ENCODE results near the gene CRYBA2. TPM values are rescaled to one million over a fixed set of nuclear protein-coding genes. Genes with fewer than 3 reads are reported as not detected.

The CRYBA2 gene
- total RNA-seq, 1 donor from 2014 or later = 0.49 TPM

DNA sequence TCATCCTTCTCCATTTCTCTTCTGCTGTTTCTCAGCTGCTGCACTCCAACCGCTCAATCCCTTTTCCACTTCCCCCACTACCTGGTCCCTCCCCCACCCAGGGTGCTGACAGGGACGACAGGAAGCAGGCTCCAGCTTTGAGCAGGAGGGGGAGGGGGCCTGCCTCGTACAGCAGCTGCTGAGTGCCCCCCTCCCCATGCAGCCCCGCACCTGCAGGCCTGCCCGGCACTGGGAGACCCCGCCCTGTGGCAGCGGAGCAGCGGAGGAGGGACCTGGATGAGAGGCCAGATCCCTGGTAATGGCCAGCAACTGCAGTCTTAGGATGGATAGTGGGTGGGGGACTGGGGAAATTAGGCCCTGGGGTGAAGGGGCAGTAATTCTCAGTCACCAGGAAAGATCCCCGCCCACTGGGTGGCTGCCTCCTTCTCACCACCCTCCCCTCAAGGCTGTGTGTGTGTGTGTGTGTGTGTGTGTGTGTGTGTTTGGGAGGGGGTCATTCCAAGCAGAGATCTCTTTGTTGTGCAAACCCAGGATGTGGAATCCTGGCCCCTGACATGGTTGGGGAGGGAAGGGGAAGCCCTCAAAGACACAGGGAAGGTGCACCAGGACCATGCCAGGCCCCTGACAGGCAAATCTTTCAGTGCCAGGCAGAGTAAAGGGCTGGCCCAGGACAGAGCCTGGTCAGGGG, 6.8 kb upstream of the CRYBA2 start:
- H3K4me3 Mint-ChIP-seq (ENCODE audit: unreplicated experiment) = peak overlapping the region; percentile 12

DNA sequence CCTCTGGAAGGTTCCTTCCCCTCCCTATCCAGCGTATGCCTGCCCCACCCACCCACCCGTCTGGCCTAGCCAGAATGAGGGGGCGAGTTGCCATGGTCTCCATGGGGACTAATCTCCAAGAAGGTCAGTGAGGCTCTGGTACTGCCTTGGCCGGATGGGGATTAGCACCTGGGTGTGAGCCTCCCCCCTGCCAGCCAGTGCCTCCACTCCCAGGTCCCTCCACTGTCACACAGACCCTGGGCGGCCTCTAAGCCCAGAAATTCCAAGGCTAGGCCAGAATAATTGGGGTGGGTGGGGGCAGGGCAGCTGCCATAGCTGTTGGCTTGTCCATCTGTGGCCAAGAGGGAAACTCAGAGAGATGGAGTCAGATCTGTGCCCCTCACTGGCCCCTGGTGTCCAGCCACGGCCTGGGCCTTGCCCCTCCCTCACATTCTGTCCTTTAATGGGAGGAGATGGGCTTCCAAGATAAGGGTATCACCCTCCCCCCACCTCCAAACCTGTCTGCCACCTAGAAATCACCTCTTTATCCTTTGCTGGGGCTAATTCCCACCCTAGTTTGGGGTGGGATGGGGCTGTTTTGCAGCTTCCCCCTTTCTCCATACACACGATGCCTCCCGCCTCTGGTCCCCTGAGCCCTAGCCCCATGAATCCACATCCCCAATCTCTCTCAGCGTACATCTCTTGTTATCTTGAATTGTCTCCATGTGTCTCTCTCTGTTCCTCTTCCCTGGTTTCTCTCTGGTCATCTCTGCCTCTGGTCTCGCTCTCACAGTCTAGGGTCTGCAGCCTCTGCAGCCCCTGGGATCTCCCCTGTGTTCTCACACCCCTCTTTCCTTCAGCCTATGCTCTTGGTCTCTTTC, 6.0 kb upstream of the CRYBA2 start:
- TF ChIP-seq, protein P1, sequence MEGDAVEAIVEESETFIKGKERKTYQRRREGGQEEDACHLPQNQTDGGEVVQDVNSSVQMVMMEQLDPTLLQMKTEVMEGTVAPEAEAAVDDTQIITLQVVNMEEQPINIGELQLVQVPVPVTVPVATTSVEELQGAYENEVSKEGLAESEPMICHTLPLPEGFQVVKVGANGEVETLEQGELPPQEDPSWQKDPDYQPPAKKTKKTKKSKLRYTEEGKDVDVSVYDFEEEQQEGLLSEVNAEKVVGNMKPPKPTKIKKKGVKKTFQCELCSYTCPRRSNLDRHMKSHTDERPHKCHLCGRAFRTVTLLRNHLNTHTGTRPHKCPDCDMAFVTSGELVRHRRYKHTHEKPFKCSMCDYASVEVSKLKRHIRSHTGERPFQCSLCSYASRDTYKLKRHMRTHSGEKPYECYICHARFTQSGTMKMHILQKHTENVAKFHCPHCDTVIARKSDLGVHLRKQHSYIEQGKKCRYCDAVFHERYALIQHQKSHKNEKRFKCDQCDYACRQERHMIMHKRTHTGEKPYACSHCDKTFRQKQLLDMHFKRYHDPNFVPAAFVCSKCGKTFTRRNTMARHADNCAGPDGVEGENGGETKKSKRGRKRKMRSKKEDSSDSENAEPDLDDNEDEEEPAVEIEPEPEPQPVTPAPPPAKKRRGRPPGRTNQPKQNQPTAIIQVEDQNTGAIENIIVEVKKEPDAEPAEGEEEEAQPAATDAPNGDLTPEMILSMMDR (IDR thresholded peaks at IDR 0.05; ENCODE audit: partially characterized antibody, unreplicated experiment) = no peak
- DNase-seq = no peak
- Mint-ChIP-seq H3K36me3 (ENCODE audit: unreplicated experiment) (no peaks in the 10 kb centered on the region), H3K4me1 (ENCODE audit: low read depth, unreplicated experiment) (peaks cover 7% of the 10 kb centered on the region), H3K27me3 (ENCODE audit: unreplicated experiment) (peaks cover 18% of the 10 kb centered on the region), H3K4me3 (ENCODE audit: unreplicated experiment) (peak overlapping the region; percentile 12), H3K27ac (ENCODE audit: unreplicated experiment) (peak overlapping the region; percentile 0), H3K9me3 (ENCODE audit: unreplicated experiment) (no peaks in the 10 kb centered on the region)

More for the DNA sequence above, 6.8 kb upstream of the CRYBA2 start:
- Mint-ChIP-seq H3K4me1 (ENCODE audit: low read depth, unreplicated experiment) (peaks cover 7% of the 10 kb centered on the region), H3K36me3 (ENCODE audit: unreplicated experiment) (no peaks in the 10 kb centered on the region), H3K27me3 (ENCODE audit: unreplicated experiment) (peaks cover 18% of the 10 kb centered on the region), H3K9me3 (ENCODE audit: unreplicated experiment) (no peaks in the 10 kb centered on the region), H3K27ac (ENCODE audit: unreplicated experiment) (peak overlapping the region; percentile 0)
- peak; percentile 54 for DNase-seq
- TF ChIP-seq, protein P1 (IDR thresholded peaks at IDR 0.05; ENCODE audit: partially characterized antibody, unreplicated experiment) = no peak

DNA sequence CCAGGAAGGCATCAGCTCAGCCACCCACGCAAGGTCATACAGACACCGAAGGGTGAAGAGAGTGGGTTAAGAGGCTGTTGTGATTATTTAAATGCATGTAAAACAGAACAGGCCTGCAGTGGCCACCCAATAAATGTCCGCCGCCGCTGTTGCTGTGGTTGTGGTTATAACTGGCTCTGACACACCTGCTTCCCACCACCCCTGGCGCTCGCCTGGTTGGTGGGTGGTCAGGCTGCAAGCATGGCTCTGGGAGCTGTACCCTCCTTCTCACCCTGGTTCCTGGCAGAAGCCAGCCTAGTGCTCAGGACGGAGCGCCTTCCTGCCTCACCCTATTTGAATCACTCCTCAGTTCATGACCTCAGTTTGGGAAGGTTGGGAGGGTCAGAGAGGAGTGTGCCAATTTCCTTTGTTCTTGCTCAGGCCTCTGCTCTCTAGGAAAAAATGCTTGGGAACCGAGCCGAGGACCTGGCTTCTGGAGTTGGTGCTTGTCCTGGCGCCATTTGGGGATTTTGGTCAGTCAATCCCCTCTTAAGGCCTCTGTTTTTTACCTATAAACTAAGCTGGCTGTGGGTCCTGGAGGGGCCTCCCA, 5.3 kb upstream of the CRYBA2 start:
- H3K27me3 Mint-ChIP-seq (ENCODE audit: unreplicated experiment) = peaks cover 16% of the 10 kb centered on the region
- H3K27ac Mint-ChIP-seq (ENCODE audit: unreplicated experiment) = no peak overlapping the region
- H3K4me1 Mint-ChIP-seq (ENCODE audit: low read depth, unreplicated experiment) = peaks cover 7% of the 10 kb centered on the region
- no peak overlapping the region for H3K4me3 Mint-ChIP-seq (ENCODE audit: unreplicated experiment)
- peaks cover 2% of the 10 kb centered on the region for H3K9me3 Mint-ChIP-seq (ENCODE audit: unreplicated experiment)
- TF ChIP-seq, protein P1 (IDR thresholded peaks at IDR 0.05; ENCODE audit: partially characterized antibody, unreplicated experiment) = no peak
- DNase-seq = no peak
- H3K36me3 Mint-ChIP-seq (ENCODE audit: unreplicated experiment) = no peaks in the 10 kb centered on the region

DNA sequence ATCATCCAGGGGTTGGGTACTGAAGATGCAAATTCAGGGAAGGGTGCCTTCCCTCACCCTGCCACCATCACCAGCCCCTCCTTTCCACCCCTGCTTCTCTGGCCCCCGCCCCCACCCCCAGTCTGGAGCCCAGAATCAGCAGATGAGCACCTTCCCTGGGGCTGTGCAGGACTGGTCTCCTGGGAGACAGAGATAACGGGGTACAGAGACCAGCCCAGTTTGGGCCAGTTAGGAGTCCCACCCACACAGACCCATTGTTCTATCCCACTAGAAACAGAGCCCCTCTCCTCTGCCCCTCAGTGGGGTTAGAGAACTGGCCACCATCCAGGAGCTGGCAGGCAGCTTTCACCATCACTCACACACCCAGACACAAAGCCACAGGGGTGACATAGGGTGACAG, 4.5 kb upstream of the CRYBA2 start:
- H3K27me3 Mint-ChIP-seq (ENCODE audit: unreplicated experiment) = peaks cover 16% of the 10 kb centered on the region
- peaks cover 2% of the 10 kb centered on the region for H3K9me3 Mint-ChIP-seq (ENCODE audit: unreplicated experiment)
- H3K36me3 Mint-ChIP-seq (ENCODE audit: unreplicated experiment) = no peaks in the 10 kb centered on the region
- no peak overlapping the region for H3K4me3 Mint-ChIP-seq (ENCODE audit: unreplicated experiment)
- H3K27ac Mint-ChIP-seq (ENCODE audit: unreplicated experiment) = no peak overlapping the region
- no peak for DNase-seq
- TF ChIP-seq, protein P1 (IDR thresholded peaks at IDR 0.05; ENCODE audit: partially characterized antibody, unreplicated experiment) = no peak
- H3K4me1 Mint-ChIP-seq (ENCODE audit: low read depth, unreplicated experiment) = peaks cover 7% of the 10 kb centered on the region
